CD4-positive, CD25-positive, alpha-beta regulatory T cell (primary cell): ENCODE measurements around the gene BCAN. TPM values are rescaled to one million over a fixed set of nuclear protein-coding genes. Genes with fewer than 3 reads are reported as not detected.
A peak's percentile ranks its signal among the peaks of the same experiment; 100 is the strongest.

Experiments used
- ATAC-seq, 2 donors: fragments of 150-1000 bp; cut with Tn5 transposase; one replicate each; pipeline ENCODE4 v1.10.0; 2021; ENCODE audit warnings: low read depth in 2 of 2, moderate number of reproducible peaks in 2 of 2, moderate library complexity in 1 of 2
- DNase-seq, 3 donors: peaks; one replicate each; pipeline versions ENCODE4 v3.0.0 to v3.0.0-alpha.2; 2012 to 2022; ENCODE audit warnings: mixed read lengths in 1 of 3
- H3K27ac ChIP-seq: one replicate; pipeline ENCODE4 v1.7.0; 2013; ENCODE audit warnings: mild to moderate bottlenecking, low read length; ENCODE audit not compliant: insufficient read depth, poor library complexity, severe bottlenecking
- H3K27me3 ChIP-seq: one replicate; pipeline ENCODE4 v1.7.0; 2013; ENCODE audit warnings: low read length; ENCODE audit not compliant: control insufficient read depth, insufficient read depth
- H3K36me3 ChIP-seq: one replicate; pipeline ENCODE4 v1.7.0; 2013; ENCODE audit warnings: mild to moderate bottlenecking, low read length, moderate library complexity; ENCODE audit not compliant: control insufficient read depth, insufficient read depth
- H3K4me1 ChIP-seq: 2 replicates; pipeline ENCODE4 v1.7.0; 2013; ENCODE audit warnings: mild to moderate bottlenecking, low read length; ENCODE audit not compliant: insufficient read depth, control insufficient read depth, poor library complexity, severe bottlenecking
- H3K4me3 ChIP-seq: one replicate; pipeline ENCODE4 v1.7.0; 2013; ENCODE audit warnings: low read depth, mild to moderate bottlenecking, low read length, moderate library complexity
- H3K9me3 ChIP-seq, 2 experiments: 1 replicate in 1 of 2; 2 replicates in 1 of 2; pipeline ENCODE4 v1.7.0; 2013; ENCODE audit warnings: low read length in 2 of 2, mild to moderate bottlenecking in 1 of 2, moderate library complexity in 1 of 2; ENCODE audit not compliant: control insufficient read depth in 2 of 2
- H3K27ac Mint-ChIP-seq, 3 donors: one replicate each; pipeline ENCODE4 v1.8.0; 2020 to 2022; ENCODE audit warnings: mild to moderate bottlenecking in 3 of 3, mixed read lengths in 3 of 3, moderate library complexity in 2 of 3
- H3K27me3 Mint-ChIP-seq: one replicate; pipeline ENCODE4 v1.8.0; 2022; ENCODE audit warnings: mild to moderate bottlenecking, mixed read lengths
- H3K36me3 Mint-ChIP-seq: one replicate; pipeline ENCODE4 v1.8.0; 2020; ENCODE audit warnings: mixed read lengths
- H3K4me1 Mint-ChIP-seq, 4 donors: one replicate each; pipeline ENCODE4 v1.8.0; 2020 to 2022; ENCODE audit warnings: mixed read lengths in 4 of 4, mild to moderate bottlenecking in 1 of 4
- H3K4me3 Mint-ChIP-seq, 4 donors: one replicate each; pipeline ENCODE4 v1.8.0; 2020 to 2022; ENCODE audit warnings: mild to moderate bottlenecking in 4 of 4, mixed read lengths in 4 of 4, moderate library complexity in 3 of 4
- H3K9me3 Mint-ChIP-seq, 7 donors: one replicate each; pipeline ENCODE4 v1.8.0; 2020 to 2022; ENCODE audit warnings: mixed read lengths in 7 of 7, mild to moderate bottlenecking in 3 of 7, moderate library complexity in 2 of 7
- polyA plus RNA-seq, 4 donors: library from polyadenylated mRNA; unstranded; fragments of 300-500 nt; fragmentation: Illumina TruSeq; gene quantifications; one replicate each; pipeline ENCODE4 v1.2.3, GENCODE V29; 2021
- total RNA-seq: library from RNA; stranded (reverse); gene quantifications from one replicate; pipeline ENCODE4 v1.2.3, GENCODE V29; 2022

Gene BCAN
- total and polyA plus RNA-seq, 5 donors from 2014 or later, result not detected

DNA sequence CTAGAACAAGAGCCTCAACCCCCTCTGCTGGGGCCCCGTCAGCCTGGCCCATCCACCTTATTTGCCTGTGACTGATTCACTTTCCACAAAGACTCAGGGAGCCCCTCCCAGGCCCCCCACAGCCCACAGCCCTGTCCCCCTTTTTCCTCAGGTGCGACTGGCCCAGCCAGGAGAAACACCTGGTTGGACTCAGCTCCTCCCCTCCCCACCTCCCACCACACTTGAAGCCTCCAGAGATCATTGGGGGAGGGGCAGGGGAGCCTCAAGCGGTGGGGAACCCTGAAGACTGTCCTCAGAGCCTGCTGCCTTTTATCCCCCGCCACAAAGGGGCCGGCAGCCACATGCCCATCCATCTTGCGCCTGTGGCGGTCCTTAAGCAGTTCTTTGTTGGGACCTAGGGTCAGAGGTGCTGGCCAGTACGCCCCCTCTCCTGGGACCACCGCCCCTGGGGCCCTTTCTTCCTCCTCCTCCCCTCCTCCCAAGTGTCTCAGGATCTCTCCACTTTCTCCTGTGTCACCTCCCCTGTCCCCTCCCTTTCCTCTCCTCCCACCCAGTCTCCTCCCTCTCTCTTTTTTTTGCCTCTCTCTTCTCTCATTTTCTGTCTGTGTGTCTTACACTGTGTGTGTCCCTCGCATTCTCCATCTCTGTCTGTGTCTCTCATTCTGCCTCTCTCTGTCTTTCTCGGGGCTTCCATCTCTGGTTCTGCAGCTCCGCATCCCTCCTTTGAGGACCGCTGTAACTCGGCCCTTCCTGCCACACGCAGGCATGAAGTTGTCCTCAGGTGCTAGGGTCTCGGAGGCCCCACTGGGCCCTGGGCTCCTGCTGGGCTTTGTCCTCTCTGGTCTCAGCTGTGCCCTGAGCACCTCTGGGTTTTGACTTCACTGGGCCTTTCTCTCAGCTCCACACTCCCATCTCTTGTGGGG is 51.3 kb downstream of the BCAN start:
- Mint-ChIP-seq H3K36me3 (no peaks in the 10 kb centered on the region), H3K4me3 (peak overlapping the region in 1 of 4 donors; percentile 51), H3K27ac (no peak overlapping the region), H3K4me1 (peaks cover 0 to 28% (median 13%) of the 10 kb centered on the region in 4 donors), H3K27me3 (peaks cover 82% of the 10 kb centered on the region), H3K9me3 (no peaks in the 10 kb centered on the region)
- Histone ChIP-seq H3K4me3 (no peak overlapping the region), H3K4me1 (peaks cover 16% of the 10 kb centered on the region), H3K36me3 (no peaks in the 10 kb centered on the region), H3K27me3 (peaks cover 10% of the 10 kb centered on the region), H3K9me3 (no peaks in the 10 kb centered on the region), H3K27ac (no peak overlapping the region)
- DNase-seq (peak in 1 of 3 donors; percentile 21), ATAC-seq (no peak)

DNA sequence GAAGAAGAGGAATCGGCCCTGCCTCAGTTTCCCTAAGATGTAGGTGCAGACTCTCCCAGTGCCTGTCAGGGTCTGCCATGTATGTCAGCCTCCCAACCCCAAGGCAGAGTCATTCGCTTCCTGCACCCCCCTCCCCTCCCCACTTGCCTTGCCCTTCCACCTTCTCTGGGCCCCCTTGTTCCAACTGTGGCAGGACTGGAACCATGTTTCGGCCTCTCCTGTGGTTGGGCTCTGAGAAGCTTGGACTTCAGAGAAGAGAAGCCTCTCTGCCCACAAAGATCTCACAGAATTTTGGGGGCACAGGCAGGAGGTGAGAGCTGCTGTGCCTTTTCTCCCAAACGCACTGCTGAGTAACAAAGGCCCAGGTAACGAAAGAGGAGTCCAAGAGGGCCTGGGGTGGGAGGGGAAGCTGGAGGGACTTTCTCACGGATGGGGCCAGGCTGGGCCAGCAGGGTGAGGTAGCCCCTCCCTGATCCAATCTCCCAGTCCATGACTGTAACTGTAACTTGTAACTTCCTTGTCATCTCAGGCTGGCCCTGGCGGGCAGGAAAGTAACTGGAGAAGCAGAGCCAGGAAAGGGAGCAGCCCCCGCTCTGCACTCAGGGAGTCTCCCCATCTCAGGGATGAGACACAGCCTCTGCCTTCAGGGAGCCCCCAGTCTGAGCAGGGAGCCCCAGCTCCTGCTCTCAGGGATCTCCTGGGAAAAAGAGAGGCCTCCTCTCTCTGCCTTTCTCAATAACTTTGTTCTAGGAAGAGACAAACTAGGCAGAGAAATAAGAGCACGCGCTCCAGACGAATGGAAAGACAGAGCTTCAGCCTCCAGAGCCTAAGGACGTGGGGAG is 52.2 kb downstream of the BCAN start:
- Mint-ChIP-seq H3K4me1 (peaks cover 0 to 28% (median 13%) of the 10 kb centered on the region in 4 donors), H3K27ac (no peak overlapping the region), H3K9me3 (no peaks in the 10 kb centered on the region), H3K36me3 (no peaks in the 10 kb centered on the region), H3K4me3 (no peak overlapping the region), H3K27me3 (peaks cover 73% of the 10 kb centered on the region)
- Histone ChIP-seq H3K27me3 (peaks cover 10% of the 10 kb centered on the region), H3K4me3 (no peak overlapping the region), H3K27ac (no peak overlapping the region), H3K4me1 (peaks cover 16% of the 10 kb centered on the region), H3K36me3 (no peaks in the 10 kb centered on the region), H3K9me3 (no peaks in the 10 kb centered on the region)
- DNase-seq (no peak), ATAC-seq (no peak)

DNA sequence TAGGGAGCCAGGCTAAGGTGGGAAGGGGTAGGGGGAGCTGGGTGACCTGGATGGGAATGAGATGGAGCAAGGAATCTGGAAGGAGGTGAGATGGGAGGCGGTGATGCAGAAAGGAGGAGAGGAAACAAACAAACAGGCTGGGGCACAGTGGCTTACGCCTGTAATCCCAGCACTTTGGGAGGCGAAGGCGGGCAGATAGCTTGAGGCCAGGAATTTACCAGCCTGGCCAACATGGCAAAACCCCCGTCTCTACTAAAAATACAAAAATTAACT is 52.7 kb downstream of the BCAN start:
- no peaks in the 10 kb centered on the region for H3K9me3 Mint-ChIP-seq
- H3K36me3 Mint-ChIP-seq, result no peaks in the 10 kb centered on the region
- H3K27me3 Mint-ChIP-seq, result peaks cover 70% of the 10 kb centered on the region
- DNase-seq, result no peak
- Histone ChIP-seq H3K27me3 (peaks cover 10% of the 10 kb centered on the region), H3K4me1 (peaks cover 10% of the 10 kb centered on the region), H3K9me3 (no peaks in the 10 kb centered on the region), H3K36me3 (no peaks in the 10 kb centered on the region), H3K27ac (no peak overlapping the region), H3K4me3 (no peak overlapping the region)
- peaks cover 0 to 23% (median 9%) of the 10 kb centered on the region in 4 donors for H3K4me1 Mint-ChIP-seq
- no peak for ATAC-seq
- no peak overlapping the region for H3K27ac Mint-ChIP-seq
- H3K4me3 Mint-ChIP-seq, result no peak overlapping the region

DNA sequence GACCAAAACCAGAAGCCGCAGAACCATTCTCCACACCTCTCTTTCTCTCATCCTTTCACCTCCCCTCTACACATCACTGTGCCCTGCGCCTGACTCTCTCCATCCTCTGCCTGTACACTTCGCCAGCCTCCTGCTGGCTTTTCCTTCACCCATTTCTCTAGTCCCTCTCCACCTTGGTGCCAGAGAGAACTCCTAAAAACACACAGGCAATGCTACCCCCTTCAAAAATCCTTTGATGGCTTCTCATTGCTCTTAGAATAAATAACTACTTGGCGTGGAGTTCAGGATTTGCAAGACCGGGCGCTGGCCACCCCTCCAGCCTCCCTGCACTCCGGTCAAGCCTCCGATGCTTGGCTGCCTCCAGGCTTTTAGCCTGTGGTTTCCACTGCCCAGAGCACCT is 54.8 kb downstream of the BCAN start:
- Histone ChIP-seq H3K27ac (no peak overlapping the region), H3K27me3 (peaks cover 2% of the 10 kb centered on the region), H3K36me3 (no peaks in the 10 kb centered on the region), H3K9me3 (no peaks in the 10 kb centered on the region), H3K4me1 (peaks cover 10% of the 10 kb centered on the region), H3K4me3 (no peak overlapping the region)
- H3K9me3 Mint-ChIP-seq, result no peaks in the 10 kb centered on the region
- DNase-seq, result no peak
- ATAC-seq, result no peak
- peak overlapping the region in 1 of 3 donors; percentile 2 for H3K27ac Mint-ChIP-seq
- H3K4me1 Mint-ChIP-seq, result peaks cover 0 to 18% (median 8%) of the 10 kb centered on the region in 4 donors
- H3K4me3 Mint-ChIP-seq, result no peak overlapping the region
- no peaks in the 10 kb centered on the region for H3K36me3 Mint-ChIP-seq
- peaks cover 57% of the 10 kb centered on the region for H3K27me3 Mint-ChIP-seq

DNA sequence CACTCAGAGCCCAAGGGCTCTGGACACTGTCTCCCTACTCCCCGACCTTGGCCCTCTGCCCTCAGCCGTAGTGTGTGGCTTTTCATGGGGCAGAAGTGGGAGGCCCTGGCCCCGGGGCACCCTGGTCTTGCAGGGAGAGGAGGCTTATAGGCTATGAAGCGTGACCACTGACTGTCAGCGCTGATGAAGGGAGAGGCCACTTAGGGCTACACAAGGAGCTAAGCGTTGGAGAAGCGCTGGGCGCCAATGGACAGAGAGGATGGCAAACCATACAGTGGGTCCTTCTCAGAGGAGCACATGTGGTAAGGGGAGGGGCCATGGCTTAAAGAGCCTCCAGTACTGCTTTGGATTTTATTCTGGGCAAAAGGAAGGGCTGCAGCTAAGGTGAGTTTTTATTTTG is 55.6 kb downstream of the BCAN start:
- H3K27me3 ChIP-seq, result peaks cover 2% of the 10 kb centered on the region
- Mint-ChIP-seq H3K36me3 (no peaks in the 10 kb centered on the region), H3K27ac (no peak overlapping the region), H3K27me3 (peaks cover 57% of the 10 kb centered on the region), H3K4me3 (no peak overlapping the region), H3K9me3 (no peaks in the 10 kb centered on the region), H3K4me1 (peaks cover 0 to 11% (median 5%) of the 10 kb centered on the region in 4 donors)
- peaks cover 8% of the 10 kb centered on the region for H3K4me1 ChIP-seq
- no peaks in the 10 kb centered on the region for H3K36me3 ChIP-seq
- no peak overlapping the region for H3K4me3 ChIP-seq
- no peak for ATAC-seq
- no peak overlapping the region for H3K27ac ChIP-seq
- no peak for DNase-seq
- H3K9me3 ChIP-seq, result no peaks in the 10 kb centered on the region

DNA sequence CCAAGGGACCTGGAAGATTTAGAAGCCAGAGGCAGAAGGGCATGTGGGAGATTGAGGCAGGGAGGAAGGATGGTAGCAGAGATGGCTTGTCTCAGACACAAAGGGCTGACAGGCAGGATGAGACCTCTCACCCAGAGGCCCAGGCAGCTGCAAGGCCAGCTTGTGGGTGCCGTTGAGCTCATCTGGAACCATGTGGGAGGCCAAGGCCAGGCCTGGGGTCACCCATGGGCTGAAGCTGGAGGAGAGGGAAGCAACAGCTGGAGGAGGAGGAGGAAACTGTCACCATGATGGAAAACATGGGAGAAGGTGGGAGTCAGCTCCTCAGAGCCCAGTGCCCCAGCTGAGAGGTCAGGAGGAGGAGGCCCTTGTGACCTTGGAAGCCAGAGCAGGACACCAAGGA is 57.1 kb downstream of the BCAN start:
- Histone ChIP-seq H3K36me3 (no peaks in the 10 kb centered on the region), H3K4me1 (no peaks in the 10 kb centered on the region), H3K9me3 (no peaks in the 10 kb centered on the region), H3K27me3 (peaks cover 5% of the 10 kb centered on the region), H3K27ac (no peak overlapping the region), H3K4me3 (no peak overlapping the region)
- Mint-ChIP-seq H3K4me1 (peaks cover 0 to 5% (median 2%) of the 10 kb centered on the region in 4 donors), H3K36me3 (no peaks in the 10 kb centered on the region), H3K27ac (no peak overlapping the region), H3K9me3 (no peaks in the 10 kb centered on the region), H3K4me3 (peak overlapping the region in 1 of 4 donors; percentile 65), H3K27me3 (peaks cover 58% of the 10 kb centered on the region)
- ATAC-seq, result no peak
- no peak for DNase-seq

DNA sequence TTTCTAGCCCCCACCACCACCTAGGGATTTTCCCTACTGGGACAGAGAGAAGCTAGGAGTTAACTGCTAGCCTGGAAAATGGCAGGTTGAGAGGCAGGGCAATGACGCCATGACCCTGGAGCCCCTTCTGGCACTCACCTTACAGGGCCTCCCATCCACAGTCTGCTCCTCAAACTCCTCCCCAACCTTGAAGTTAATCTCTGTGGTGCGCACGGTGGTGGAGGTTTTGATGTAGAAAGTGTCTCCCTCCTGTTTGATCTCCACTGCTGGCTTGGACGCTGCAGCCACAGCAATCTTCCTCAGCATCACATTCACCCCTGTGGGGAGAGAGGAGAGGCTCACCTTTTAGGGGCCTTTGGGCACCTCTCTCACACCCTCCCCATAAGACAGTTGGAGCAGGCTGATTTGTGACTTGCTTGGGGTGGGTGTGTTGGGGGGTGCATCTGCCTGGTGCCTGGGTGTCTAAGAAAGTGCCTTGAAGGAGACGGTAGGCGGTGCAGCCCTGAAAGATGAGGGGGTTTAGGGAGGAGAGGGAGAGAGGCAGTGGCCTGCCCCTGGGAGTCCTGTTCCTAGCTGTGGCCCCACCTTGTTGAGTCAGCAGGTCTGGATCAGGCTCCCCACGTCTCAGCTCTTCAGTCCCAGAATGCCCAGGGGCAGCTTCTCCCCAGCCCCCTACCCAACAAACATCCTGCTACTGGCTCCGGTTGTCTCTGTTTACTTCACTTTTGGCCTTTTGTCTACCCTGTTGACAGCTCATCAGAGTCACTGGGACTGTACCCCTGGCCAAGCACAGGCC is 59.0 kb downstream of the BCAN start:
- DNase-seq, result no peak
- H3K27ac Mint-ChIP-seq, result no peak overlapping the region
- Histone ChIP-seq H3K27me3 (peaks cover 11% of the 10 kb centered on the region), H3K36me3 (no peaks in the 10 kb centered on the region), H3K9me3 (no peaks in the 10 kb centered on the region), H3K27ac (no peak overlapping the region), H3K4me1 (peaks cover 15% of the 10 kb centered on the region), H3K4me3 (no peak overlapping the region)
- H3K9me3 Mint-ChIP-seq, result no peaks in the 10 kb centered on the region
- no peaks in the 10 kb centered on the region for H3K36me3 Mint-ChIP-seq
- ATAC-seq, result no peak
- no peak overlapping the region for H3K4me3 Mint-ChIP-seq
- H3K4me1 Mint-ChIP-seq, result peaks cover 0 to 18% (median 5%) of the 10 kb centered on the region in 4 donors
- peaks cover 61% of the 10 kb centered on the region for H3K27me3 Mint-ChIP-seq
